Measurements from ENCODE around the gene ZNF195.

GRCh38 chr11:3345736-3346135, 33.2 kb downstream of the ZNF195 start:
- TF ChIP-seq CTCF (IDR thresholded peaks at IDR 0.05; ENCODE audit: low read depth, low read length) (no peak), EZH2phosphoT487 (IDR thresholded peaks at IDR 0.05; ENCODE audit: low read depth) (no peak)
